ENCODE data around the gene F5.

The F5 gene

DNA sequence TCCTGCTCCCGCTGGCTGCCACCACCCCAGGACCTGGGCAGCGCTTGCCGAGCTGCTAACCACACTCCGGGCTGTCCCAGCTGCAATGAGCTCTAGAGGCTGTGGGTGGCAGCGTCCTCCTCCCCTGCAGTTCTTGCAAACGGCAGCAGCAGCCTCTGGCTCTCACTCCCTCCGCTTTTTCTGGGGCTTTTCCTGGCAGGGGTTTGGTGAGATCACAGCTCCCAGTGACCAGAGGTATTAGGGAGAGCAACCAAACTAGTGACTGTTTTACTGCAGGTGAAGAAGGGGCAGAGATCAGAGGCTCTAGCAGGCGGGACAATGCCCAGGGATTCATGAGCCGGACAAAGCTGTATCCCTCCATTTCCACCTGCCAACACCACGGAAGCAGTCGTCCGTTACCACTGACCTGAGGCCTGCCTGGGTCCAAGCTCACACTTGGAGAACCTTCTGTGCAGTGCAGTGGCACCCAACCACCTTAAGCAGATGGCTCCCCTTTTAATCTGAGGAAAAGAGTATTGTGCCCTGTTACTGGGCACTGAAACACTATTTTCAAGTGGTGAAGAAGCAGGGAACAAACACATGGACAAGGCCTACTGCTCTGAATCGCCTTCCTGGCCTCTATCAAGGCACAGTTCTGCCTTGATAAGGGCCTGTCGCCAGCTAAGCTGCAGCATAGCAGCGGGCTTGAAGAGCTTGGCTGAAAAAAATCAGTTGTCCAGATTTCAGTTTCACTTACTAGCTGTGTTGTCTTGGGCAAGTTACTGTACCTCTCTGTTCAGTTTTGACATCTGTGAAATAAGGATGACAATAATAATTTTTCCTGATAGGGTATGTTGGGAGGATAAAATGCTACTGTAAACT lies at the start of gene F5:
TSS of gene F5 (minus strand) at position 87 of the 861 bp plus-strand sequence. CDS start 95 bp downstream, outside the sequence.
- DNase-seq (ENCODE audit: low spot score): no peak

DNA sequence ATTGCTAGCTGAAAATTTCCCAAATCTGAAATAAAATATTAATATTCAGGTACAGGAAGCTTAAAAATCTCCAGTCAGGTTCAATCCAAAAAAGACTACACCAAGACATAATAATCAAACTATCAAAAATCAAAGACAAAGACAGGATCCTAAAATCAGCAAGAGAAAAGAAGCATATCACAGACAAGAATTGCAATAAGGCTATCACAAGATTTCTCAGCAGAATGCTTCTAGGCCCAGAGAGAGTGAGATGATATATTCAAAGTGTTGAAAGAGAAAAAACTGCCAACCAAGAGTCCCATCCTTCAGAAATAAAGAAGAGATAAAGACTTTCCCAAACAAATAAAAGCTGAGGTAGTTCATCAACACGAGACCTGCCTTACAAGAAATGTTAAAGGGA lies 48.6 kb upstream of the F5 start:
- DNase-seq (ENCODE audit: low spot score): no peak

- DNase-seq (ENCODE audit: low spot score): no peak
Observed at GRCh38 chr1:169634145-169634544, 47.9 kb upstream of the F5 start.

DNA sequence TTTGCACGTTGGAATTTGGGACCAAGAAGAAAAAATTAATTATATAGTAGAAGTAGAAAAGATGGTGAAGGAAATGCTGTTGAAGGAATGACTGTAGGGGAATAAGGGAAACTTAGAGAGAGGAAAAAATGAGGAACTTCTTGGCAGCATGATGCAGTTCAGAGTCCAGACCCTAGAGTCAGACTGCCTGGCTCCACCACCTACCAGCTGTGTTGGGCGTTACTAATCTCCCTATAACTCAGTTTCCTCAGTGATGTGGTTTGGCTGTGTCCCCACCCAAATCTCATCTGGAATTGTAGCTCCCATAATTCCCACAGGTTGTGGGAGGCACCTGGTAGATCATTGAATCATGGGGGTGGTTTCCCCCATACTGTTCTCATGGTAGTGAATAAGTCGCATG lies 45.0 kb upstream of the F5 start:
- no peak for DNase-seq (ENCODE audit: low spot score)

GRCh38 chr1:169630006-169630405 lies 43.7 kb upstream of the F5 start, which contains the start of gene SELP:
Gene SELP, minus strand, starts transcription at chr1:169630124. Its CDS starts 50 bp downstream, at chr1:169630074.
- no peak for DNase-seq (ENCODE audit: low spot score)

DNA sequence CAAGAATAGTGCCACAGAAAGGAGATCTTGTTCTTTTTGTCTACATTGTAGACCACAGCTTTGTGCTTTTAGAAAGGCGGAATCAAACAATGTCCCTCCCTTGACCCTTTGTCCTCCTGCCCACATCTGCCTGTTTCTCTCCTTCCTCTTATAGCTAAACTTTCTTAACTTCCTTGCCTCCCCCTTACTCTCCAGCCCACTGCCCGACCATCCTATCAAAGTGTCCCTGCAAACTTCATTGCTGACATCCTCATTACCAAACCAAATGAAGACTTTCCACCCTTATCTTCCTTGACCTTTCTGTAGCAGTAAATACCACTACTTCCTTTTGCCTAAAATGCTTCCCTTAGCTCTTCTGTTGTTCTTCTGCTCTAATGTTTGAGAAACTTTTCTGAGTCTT lies 38.6 kb upstream of the F5 start:
- no peak for DNase-seq (ENCODE audit: low spot score)

DNA sequence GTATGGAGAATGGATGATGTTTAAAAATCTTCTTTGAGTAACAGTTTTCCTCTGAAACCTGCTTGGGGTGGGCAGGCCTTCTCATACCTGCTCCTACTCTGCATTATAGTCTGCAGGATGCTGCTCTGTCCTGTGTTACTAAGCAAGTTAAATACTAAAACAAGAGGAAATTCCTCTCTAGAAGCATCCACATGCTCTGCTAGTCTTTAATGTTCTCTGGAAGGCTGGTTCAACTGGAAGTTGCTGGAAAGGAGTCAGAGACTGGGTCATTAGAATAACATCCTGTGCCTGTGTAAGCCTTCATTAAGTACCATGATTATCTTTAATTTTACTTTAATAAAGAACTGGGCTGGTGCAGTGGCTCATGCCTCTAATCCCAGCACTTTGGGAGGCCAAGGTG lies 37.8 kb upstream of the F5 start:
- no peak for DNase-seq (ENCODE audit: low spot score)

DNA sequence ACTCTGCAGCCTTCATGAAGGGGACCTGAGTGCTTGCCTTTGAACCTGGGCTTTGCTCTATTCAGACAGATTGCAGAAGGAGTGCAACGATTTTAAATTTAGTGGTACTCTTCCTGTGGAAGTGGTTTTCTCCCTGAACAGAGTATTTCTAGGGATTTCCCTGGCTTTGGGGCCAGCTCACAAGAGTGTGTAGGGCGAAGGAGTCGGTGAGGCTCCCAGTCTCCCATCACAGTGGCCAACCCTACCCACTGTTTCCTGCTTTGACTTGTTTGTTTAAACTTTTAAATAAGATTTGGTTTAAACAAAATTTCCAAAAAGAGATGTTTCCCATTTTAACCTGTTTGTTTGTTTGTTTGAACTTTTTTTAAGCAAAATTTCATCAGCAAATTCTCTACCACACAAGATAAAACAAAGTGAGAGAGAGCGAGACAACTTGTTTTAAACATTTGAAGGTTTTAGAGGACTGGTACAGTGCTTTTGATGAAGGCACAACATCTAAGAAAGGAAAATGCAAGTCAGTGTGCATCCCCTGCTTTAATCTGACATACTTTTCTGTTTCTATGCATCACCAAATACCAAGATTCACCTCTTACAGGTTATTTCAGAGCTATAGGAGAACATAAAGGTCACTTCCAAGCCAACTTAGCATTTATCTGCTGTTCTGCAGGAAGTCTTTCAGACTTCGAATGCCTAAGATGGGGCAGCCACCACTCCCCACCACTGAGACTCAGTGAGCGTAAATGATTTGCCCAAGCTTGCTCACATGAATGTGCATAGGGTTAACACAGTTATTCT lies 37.0 kb upstream of the F5 start:
- no peak for DNase-seq (ENCODE audit: low spot score)

- DNase-seq (ENCODE audit: low spot score): no peak
Observed at GRCh38 chr1:169620565-169620964, 34.3 kb upstream of the F5 start.

DNA sequence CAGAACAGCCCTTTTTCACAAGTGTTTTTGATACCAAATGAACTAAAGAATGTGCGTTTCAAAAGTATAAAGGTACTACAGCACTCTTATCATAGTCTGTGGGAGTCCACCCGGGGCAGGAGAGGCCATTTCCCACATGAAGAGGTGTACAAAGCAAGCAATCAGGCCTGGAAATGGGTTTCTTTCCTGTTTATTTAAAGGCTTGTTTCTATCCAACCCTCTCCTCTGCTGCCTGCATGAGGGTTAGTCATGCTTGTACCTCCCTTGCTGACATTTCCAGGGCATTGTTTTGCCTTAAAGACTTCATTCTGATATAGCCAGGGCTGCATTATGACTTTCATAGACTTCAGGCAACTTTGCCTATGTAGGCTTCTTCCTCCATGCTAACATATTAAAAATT lies 32.1 kb upstream of the F5 start:
- no peak for DNase-seq (ENCODE audit: low spot score)

DNA sequence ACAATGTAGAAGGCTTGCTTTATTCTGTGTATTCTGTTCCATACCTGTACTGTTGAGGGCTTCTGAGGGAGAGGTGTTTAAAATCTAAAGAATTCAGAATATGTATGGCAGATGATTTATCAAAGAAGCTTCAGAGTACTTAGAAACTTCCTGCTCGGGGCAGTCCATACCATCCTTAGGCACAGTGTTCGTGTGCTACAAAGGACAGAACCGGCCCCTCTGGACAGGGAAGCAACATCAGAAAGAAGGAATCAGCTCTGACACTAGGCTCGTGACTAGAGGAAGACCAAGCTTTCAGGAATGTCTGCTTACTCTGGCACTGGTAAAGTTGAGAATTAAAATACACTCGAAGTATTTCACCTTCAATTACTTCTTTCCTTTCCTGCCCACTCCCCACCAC lies 29.5 kb upstream of the F5 start:
- no peak for DNase-seq (ENCODE audit: low spot score)

GRCh38 chr1:169610858-169611257 lies 24.6 kb upstream of the F5 start:
- no peak for DNase-seq (ENCODE audit: low spot score)

DNA sequence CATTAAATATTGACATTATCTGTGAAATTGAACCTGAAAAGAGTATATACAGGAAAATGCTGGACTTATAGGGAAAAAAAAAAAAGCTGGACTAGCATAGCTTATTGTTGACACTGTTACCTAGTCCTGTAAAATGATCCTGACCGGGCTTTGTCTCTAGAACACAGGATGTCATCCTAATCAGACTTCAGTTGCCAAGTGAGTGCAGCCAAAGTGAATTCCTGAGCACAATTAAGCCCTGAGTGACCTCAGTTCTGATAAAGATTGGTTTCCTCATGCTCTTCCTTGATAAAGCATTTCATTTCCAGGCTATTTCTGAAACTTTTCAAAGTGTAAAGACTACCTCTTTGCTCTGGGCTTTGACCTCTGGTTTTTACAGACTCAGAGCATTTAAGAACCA lies 23.8 kb upstream of the F5 start:
- DNase-seq (ENCODE audit: low spot score): no peak

GRCh38 chr1:169608226-169608625 lies 21.9 kb upstream of the F5 start:
- no peak for DNase-seq (ENCODE audit: low spot score)

DNA sequence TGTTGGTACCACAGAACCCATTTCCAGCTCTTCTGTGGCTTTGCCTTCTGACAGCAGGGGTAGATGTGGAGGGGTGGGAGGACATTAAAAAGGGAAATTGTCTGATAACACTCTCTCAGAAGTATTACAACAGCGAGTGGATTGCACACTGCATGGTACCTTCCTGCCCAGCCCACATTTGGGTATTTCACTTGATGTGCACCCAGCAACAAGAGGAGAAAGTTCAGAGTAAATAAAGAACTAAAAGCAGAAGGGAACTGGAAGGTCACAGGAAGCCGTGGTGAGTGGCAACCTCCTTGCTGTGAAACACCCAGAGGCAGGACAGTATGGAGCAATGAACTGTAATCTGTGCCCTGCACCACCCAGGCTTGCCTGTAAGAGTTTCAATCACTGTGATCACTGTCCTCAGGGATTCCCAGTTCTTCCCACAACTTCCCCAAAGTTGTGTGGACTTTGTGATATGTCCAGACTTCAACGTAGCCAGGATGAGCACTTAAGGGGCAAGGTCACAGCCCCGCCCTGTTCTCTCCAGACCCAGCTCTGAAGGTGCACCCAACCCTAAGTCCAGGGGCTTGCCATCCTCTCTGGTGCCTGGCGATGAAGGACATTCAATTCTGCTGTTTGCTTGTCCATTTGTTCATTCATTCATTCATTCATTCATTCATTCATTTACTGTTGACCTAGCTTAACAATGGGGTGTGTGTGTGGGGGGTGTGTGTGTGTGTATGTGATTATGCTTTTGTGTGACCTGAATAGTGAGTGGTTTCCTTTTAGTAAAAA lies 18.7 kb upstream of the F5 start:
- no peak for DNase-seq (ENCODE audit: low spot score)

DNA sequence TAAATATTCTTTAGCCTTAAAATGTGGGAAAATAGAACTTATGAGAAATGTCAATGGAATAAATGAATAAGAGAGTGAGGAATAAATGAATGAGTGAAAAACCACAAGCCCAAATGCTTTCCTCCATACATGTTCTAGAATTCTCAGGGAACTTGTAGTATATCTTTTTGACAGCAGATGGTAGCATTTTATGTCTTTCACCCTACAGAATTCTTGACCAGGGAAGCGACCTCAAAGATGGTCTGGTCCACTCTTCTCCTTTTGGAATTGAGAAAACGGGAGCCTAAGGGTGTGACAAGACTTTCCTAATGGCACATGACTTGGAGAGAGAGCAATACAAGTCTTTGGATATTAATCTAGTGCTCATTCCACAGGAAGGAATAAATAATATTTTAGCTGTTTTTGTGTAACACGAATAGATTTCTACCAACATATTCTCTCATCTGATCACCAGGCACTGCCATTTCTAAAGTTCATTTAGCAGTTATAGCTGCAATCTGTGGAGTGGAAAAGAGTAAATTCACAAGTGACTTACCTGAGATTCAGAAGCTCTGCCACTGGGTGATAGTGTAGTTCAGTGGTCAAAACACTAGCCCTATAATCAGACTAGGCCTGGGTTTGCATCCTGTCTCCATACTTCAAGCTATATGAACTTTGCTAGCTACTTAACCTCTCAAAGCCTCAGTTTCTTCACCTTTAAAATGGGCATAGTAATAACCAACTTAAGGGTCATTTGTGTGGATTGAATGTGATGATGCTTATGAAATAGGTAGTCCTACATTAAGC lies 15.0 kb upstream of the F5 start:
- DNase-seq (ENCODE audit: low spot score): no peak

- DNase-seq (ENCODE audit: low spot score): no peak
Observed at GRCh38 chr1:169595764-169596711, 9.8 kb upstream of the F5 start.

DNA sequence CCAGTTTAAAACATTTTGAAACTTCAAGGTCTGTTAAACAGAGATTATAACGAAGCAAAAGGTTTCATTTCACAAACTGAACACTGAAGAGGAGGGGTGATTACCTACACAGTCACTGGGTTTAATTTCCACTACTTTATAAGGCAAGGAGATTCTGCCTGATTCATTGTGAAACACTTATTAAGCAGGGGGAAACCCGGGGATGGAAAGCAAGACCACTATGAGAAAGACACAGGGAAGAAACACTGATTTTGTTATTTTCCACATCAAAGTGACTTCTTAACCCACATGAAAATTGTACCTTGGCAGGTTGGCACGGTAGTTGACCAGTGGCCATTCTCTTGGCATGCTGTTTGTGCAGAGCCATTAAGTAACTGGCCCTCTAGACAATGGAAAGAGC lies 8.1 kb upstream of the F5 start:
- DNase-seq (ENCODE audit: low spot score): no peak

GRCh38 chr1:169590932-169591331 lies 4.7 kb upstream of the F5 start:
- DNase-seq (ENCODE audit: low spot score): no peak

- DNase-seq (ENCODE audit: low spot score): no peak
Observed at GRCh38 chr1:169588785-169589485, 2.7 kb upstream of the F5 start.

All from hematopoietic multipotent progenitor cell treated with erythropoietin and hydrocortisone succinate and interleukin-3 and kit ligand, for 17 days (in vitro differentiated cells).